C4-2B (cell line): Measurements from ENCODE around the gene CEP164.

Source experiments
- H3K27ac ChIP-seq: fragments of 450-650 bp; 2 replicates; pipeline ENCODE4 v1.5.1; 2017
- CTCF ChIP-seq: fragments of 450-650 bp; conservative IDR thresholded peaks from 2 replicates; pipeline ENCODE4 v1.5.1; 2017; ENCODE audit warnings: mild to moderate bottlenecking
- ZFX ChIP-seq: fragments of 450-650 bp; IDR thresholded peaks from 2 replicates; pipeline ENCODE4 v1.6.1; 2017

Gene CEP164

GRCh38 chr11:117411736-117412135 is 84.1 kb downstream of the CEP164 start:
- no peak for TF ChIP-seq CTCF
- no peak for TF ChIP-seq ZFX
- no peak overlapping the region for H3K27ac ChIP-seq

DNA sequence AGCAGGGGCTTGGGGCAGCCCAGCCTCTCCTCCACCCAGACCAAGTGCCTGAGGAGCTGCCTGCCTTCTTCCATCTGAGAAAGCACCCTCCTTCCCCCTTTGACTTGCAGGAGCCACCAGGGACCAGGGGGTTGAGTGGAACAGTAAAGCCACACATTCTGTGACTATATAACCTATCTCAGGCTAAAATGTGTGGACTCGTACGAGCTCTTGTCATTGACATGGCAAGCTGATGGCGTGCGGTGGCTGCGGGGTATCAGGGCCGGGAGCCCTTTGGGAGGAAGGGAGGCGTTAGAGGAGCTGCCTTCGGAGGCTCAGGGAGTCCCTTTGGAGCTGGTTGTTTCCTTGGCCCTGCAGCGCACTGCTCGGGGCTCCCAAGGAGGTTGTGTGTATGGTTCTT is 84.5 kb downstream of the CEP164 start:
- no peak overlapping the region for H3K27ac ChIP-seq
- TF ChIP-seq ZFX (no peak), CTCF (no peak)

GRCh38 chr11:117412653-117413275 is 85.1 kb downstream of the CEP164 start:
- no peak for TF ChIP-seq ZFX
- TF ChIP-seq CTCF: no peak
- H3K27ac ChIP-seq: no peak overlapping the region

DNA sequence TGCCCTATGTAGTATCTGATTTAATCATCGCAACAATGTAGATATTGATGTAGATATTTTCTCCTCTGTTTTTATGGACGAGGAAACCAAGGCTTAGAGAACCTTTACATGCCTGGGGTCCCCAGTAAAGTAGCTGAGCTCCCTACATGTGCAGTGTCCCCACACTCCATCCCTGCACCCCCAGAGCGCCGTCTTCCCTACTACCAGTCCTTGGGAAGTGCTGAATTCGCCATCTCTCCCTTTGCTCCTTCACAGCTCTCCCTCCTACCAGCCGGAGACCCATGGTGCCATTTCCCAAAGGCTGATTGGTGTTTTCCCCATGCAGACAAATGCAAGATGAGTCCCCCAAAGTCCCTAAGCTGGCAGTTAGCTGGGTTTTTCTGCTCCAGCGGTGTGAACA is 86.0 kb downstream of the CEP164 start:
- H3K27ac ChIP-seq: no peak overlapping the region
- TF ChIP-seq CTCF (no peak), ZFX (no peak)

GRCh38 chr11:117414724-117415123 is 87.1 kb downstream of the CEP164 start:
- no peak overlapping the region for H3K27ac ChIP-seq
- TF ChIP-seq ZFX (no peak), CTCF (no peak)

- no peak overlapping the region for H3K27ac ChIP-seq
- TF ChIP-seq CTCF: no peak
- no peak for TF ChIP-seq ZFX
Measured at GRCh38 chr11:117415358-117415896, 87.8 kb downstream of the CEP164 start.

DNA sequence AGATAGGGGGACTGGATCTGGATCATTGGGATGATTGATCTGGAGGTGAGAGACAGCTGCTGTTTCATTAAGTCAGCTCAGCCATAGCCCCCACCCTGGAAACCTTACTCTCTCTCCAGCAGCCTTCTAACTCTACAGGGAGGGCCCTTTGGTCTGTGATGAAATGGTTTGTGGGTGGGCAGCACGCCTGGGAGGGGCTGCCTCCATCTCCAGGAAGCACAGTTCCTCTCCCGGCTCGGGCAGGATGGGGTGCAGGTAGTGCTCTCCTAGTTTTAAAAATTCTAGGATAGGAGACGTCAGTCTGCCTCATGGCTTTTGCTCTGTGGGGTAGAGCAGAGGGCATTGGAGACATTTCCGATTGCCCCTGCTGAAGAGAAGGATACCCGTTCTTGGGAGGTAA is 89.7 kb downstream of the CEP164 start:
- TF ChIP-seq CTCF (no peak), ZFX (no peak)

More for the DNA sequence above, 89.7 kb downstream of the CEP164 start:
- H3K27ac ChIP-seq: no peak overlapping the region
